CD4-positive, alpha-beta T cell treated with Interleukin-17A for 1 hour (primary cell): ENCODE results near the gene ANK3.

ENCODE experiments used
- DNase-seq: peaks from one replicate; pipeline ENCODE4 v3.0.0-alpha.2; 2020

Gene ANK3

GRCh38 chr10:60376221-60377041, 13.2 kb downstream of the ANK3 start:
- no peak for DNase-seq

DNA sequence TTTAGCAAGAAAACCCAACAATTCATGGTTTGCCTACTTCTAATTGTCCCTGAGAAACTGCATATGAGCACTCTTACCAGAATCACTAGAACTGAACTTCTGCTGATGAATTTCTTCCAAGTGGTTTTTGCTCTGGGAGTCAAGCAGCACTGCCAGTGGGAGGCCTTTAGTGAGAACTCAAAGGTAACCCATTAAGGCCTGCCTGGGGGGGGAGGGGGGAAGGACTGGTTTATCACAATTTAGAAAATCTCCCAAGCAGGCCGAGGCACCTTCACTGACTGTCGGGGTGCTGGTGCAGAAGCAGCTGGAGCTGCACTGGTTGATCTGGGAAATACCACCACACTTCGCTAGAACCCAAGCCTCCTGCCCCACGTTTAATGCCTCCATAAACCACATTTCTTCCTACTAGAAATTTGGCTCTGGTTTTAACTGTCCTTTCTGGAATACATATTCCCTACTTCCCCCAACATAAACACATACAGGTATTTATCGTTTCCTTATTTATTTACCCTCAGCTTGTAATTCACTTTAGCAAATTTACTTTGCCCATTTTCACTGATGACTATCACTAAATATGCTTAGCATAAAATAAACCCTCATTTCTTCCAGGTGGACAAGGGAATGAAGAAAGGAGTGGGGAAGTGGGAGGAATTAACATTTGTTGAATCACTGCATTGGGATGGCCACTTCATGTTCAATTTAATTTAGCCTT, 14.2 kb downstream of the ANK3 start:
- no peak for DNase-seq

DNA sequence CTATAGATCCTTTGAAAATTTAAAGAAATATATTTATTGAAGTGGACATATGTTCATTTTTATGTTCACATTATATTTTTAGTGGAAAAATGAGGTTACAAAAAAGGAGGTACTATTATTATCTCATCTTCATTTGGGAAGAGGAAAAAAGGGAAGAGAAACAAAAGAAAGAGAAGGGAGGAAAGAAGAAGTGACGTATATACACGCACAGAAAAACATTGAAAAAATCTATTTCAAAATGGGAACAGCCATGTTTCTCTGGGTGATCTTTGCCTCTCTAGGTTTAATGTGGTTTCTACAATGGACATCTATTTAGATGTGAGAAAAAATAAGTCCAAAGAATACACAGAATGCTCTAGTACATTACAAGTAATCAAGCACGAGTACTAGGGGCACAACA, 14.8 kb downstream of the ANK3 start:
- no peak for DNase-seq

- DNase-seq, result no peak
Measured at GRCh38 chr10:60372436-60372835, 17.2 kb downstream of the ANK3 start.

DNA sequence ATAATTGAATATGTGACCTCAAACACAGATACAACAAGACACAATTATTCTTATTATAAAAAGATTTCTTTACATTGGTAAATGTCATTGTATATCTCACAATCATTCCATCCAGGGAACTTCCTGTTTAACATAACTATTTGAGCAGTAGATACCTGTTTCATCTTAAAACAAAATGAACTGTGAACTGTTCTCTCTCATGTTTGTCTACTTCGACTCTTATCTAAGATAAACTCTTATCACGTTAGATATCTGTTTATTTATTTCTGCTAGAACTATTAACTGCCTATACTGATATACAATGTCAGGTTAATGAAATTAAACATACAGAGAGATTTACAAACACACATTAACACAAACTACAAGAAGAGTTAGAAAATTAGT, 20.1 kb downstream of the ANK3 start:
- DNase-seq, result no peak

DNA sequence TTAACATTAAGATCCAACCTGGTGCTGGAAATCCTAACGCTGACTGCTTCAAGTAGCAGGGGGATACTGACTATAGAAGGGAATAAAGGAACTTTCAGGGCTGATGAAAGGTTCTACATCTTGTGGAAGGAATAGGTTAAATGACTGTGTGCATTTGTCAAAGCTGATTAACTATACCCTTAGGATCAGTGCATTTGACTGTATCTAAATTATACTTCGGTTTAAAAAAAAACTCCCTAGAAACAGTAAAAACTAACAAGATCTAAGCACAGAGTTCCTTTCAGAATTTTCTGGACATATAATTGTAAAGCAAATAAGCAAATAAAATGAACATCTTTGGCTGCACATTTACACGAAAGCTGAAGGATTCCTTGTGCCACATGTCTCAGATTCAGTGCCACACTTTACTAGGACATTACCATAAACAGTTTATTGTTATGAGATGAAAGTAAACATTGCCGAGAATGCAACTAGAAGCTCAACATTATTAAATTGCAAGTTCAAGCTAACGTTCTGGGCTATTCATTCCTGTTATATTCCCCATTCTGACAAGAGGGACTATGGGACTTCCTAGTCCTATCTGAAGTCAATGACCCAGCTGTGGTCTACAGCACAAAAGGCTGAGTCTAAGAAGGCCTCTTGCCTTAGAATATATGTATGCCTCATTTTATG, 20.7 kb downstream of the ANK3 start:
- DNase-seq, result no peak

GRCh38 chr10:60367901-60368300, 21.8 kb downstream of the ANK3 start:
- DNase-seq, result no peak

GRCh38 chr10:60367431-60367830, 22.2 kb downstream of the ANK3 start:
- no peak for DNase-seq

- DNase-seq, result no peak
Measured at GRCh38 chr10:60367024-60367423, 22.7 kb downstream of the ANK3 start.

GRCh38 chr10:60363187-60363586, 26.5 kb downstream of the ANK3 start:
- DNase-seq, result no peak

DNA sequence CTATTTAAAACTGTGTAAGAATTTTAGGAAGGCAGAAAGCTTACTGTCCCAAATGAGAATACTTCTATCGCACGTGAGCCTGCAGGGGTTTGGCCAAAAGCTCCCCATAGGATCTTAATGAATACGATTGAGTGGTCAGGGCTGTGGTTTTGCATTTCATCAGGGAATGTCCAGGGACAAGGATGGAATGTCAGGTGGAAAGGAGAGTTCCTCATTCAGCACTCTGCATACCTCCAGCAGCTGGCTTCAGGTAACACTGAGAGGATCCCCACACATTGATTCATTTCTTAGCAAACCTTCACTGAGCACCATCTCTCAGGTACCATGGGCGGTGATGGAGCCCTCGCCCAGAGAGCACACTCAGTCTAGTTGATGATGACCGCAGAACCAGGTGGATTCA, 27.2 kb downstream of the ANK3 start:
- no peak for DNase-seq

GRCh38 chr10:60359066-60359465, 30.6 kb downstream of the ANK3 start:
- DNase-seq, result no peak

GRCh38 chr10:60358282-60358681, 31.4 kb downstream of the ANK3 start:
- no peak for DNase-seq

DNA sequence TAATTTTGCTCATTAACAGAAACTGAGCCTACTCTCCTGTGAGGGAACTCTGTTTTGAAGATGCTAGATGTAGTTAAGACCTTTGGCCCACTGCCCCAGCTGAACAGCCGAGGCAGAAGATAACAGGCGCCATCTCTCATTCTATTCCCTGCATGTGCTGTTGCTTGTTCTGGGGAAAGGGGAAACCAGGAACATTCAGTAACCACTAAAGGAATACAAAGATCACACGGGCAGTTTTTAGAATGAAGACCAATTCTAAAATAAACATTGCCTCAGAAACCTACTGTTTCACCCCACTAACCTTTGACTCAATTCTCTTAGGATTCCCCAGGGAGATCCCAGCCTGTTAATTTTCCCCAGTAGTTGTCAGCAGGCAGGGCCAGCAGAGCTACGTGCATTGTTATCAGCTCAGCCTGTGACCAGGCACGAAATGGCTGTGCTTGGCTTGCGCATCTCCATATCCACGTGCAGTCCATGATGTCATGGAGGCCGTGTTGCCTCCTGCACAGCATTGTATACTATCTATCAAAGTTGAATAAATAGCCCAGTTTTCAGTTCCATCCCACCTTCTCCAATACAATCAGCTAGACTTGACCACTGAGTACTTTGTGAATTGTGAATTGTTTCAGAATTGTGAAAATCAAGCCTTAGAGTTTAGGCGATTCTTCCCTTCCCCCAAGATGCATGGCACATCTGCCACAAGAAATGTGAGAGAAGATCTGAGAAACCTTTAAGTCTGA, 36.0 kb downstream of the ANK3 start:
- DNase-seq, result no peak

- no peak for DNase-seq
Measured at GRCh38 chr10:60352105-60352504, 37.6 kb downstream of the ANK3 start.

DNA sequence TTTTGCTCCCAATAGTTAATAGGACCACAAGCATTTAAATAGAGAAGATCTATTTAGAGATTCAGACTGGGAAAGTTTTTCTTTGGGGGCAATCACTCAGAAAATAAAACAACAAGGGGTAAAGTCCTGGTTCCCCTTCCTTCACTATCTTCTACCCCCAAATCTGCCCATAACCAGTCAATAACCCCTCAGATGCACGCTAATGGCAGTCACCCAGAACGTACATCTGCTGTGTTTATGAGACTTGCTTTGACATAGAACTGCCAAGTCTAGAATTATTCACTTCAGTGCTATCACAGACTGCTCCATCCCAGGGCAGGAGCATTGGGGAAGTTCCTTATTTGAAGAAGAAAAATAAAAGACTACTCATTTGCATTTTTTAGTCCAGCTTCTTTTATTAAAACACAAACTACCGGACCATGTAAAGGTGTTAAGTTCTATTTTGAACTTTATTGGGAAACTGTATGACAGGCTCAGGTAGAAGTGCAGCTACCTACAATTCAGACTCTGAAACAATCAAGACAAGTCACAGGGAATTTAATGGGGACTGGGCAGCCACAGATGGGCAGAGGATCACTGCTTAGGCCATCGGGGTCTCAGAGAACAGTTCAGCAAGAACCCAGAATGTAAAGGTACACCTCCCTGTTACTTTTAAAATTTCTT, 38.4 kb downstream of the ANK3 start:
- DNase-seq, result no peak

DNA sequence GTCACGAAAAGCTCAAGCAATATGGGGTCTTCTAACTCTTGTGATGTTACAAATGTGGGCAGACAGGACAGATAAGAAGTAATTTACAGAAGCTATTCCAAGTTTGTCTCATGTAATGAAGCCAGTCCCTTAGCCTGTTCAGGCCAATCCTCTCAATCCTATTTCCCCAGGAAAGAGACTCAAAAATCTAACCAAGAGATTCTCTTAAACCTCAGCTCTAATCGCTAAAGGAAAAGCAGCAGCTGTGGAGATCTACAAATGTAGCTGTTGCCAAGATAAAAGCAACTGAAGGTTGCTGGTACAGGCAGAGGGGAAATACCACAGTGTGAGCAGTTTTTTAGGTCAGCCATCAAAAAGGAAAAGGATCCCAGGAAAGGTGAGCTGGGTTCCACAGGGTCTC, 39.3 kb downstream of the ANK3 start:
- no peak for DNase-seq

GRCh38 chr10:60349426-60349825, 40.2 kb downstream of the ANK3 start:
- DNase-seq, result no peak

DNA sequence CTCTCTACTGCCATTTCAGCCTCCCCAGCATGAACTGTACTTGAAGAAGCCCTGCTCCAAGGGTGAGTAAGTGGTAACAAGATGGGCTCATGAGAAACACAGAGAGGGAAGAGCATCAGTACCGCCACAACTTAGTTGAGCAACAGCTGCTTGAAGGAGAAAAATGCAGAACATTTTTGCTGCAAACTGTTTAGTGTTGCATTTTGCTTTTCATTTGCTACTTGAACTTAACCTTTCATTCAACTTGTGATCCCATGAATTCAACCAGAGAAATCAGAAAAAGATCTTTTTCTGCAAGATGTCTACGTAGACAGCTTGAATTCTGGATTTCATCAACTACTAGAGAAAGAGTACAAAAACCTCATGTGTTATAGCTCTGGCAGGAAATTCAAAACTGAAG, 40.7 kb downstream of the ANK3 start:
- no peak for DNase-seq

- DNase-seq, result no peak
Measured at GRCh38 chr10:60347270-60347669, 42.4 kb downstream of the ANK3 start.

DNA sequence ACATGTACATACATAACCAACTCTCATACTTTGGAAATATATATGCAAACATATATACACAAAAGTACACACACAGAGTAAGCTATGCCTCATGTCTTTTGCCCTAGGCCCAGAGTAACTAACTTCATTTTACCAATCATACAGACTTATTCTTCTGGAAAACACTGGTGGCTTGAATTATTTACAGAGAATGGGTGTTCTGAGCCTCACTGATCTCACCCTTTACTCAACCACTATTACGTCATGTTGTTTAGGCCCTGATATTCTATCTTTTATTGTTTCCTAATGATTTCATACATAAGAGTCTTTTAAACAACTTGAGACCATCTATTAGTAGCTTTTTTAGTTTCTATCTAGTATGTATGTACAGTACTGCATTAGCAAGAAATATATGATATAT, 43.0 kb downstream of the ANK3 start:
- no peak for DNase-seq

- DNase-seq, result no peak
Measured at GRCh38 chr10:60343254-60343653, 46.4 kb downstream of the ANK3 start.

DNA sequence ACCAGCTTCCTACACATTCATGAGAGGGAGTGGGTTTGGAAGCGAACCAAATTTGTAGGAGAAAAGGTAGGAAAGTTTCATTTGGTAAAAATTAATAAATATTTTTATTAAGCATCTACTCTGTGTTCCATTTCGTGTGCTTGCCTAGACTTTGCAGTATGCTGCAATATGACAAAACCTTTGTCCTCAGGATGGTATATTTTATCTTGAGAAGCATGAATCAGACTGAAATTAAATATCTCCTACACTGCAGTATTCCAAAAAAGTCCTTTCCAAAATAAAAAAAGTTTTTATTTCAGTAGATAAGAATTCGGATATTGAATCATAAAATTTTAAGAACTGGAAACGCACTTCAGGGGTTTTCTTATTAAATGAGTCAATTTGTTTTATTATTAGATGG, 47.7 kb downstream of the ANK3 start:
- no peak for DNase-seq
